Measurements from ENCODE around the gene DAO.
A peak's percentile ranks its signal among the peaks of the same experiment; 100 is the strongest.

Gene DAO

GRCh38 chr12:108884116-108885012 lies 4.5 kb downstream of the DAO start:
- no peak overlapping the region for H2BK5ac ChIP-seq (ENCODE audit: low read length)
- no peak overlapping the region for H3K4ac ChIP-seq (ENCODE audit: low read depth, low read length)
- H3K36me3 ChIP-seq (ENCODE audit: control insufficient read depth, insufficient read depth, low read length) = no peaks in the 10 kb centered on the region
- H3K18ac ChIP-seq (ENCODE audit: low read length) = no peak overlapping the region
- DNase-seq = peak; percentile 73
- H2AK5ac ChIP-seq (ENCODE audit: low read length) = no peak overlapping the region
- no peak overlapping the region for H3K27ac ChIP-seq (ENCODE audit: low read depth, low read length)
- H3K4me1 ChIP-seq (ENCODE audit: control insufficient read depth, low read depth, low read length) = no peaks in the 10 kb centered on the region
- no peak overlapping the region for H3K23ac ChIP-seq (ENCODE audit: low read length)
- H4K5ac ChIP-seq (ENCODE audit: low read length) = no peak overlapping the region
- no peak overlapping the region for H3K4me2 ChIP-seq (ENCODE audit: low read length)
- no CpG with 5 or more reads among the region's 16 CpGs for WGBS (ENCODE audit: extremely low coverage, insufficient coverage, low lambda C conversion rate)
- no peaks in the 10 kb centered on the region for H3K27me3 ChIP-seq (ENCODE audit: insufficient read depth, low read length, poor library complexity)
- H3K56ac ChIP-seq (ENCODE audit: low read length) = no peak overlapping the region
- no peak overlapping the region for H2BK120ac ChIP-seq (ENCODE audit: low read depth, low read length)
- no peak overlapping the region for H4K8ac ChIP-seq (ENCODE audit: low read depth, low read length)
- H3K79me2 ChIP-seq (ENCODE audit: control insufficient read depth, insufficient read depth, low read length) = no peaks in the 10 kb centered on the region
- no peak overlapping the region for H3K9ac ChIP-seq (ENCODE audit: low read length)
- no peak overlapping the region for H3K4me3 ChIP-seq (ENCODE audit: low read length)
- no peak overlapping the region for H2BK15ac ChIP-seq (replicated peaks; ENCODE audit: low read depth)
- H3K79me1 ChIP-seq (ENCODE audit: low read length) = no peaks in the 10 kb centered on the region

GRCh38 chr12:108886873-108887629 lies 7.2 kb downstream of the DAO start:
- no peaks in the 10 kb centered on the region for H3K36me3 ChIP-seq (ENCODE audit: control insufficient read depth, insufficient read depth, low read length)
- WGBS (ENCODE audit: extremely low coverage, insufficient coverage, low lambda C conversion rate) = no CpG with 5 or more reads among the region's 9 CpGs

GRCh38 chr12:108888031-108888430 lies 8.1 kb downstream of the DAO start:
- no peak for DNase-seq
- H3K4me1 ChIP-seq (ENCODE audit: control insufficient read depth, low read depth, low read length) = no peaks in the 10 kb centered on the region
- no peak overlapping the region for H3K4me2 ChIP-seq (ENCODE audit: low read length)
- no peaks in the 10 kb centered on the region for H3K79me2 ChIP-seq (ENCODE audit: control insufficient read depth, insufficient read depth, low read length)
- no peaks in the 10 kb centered on the region for H3K27me3 ChIP-seq (ENCODE audit: insufficient read depth, low read length, poor library complexity)
- no peak overlapping the region for H2BK5ac ChIP-seq (ENCODE audit: low read length)
- H3K4ac ChIP-seq (ENCODE audit: low read depth, low read length) = no peak overlapping the region
- H3K79me1 ChIP-seq (ENCODE audit: low read length) = no peaks in the 10 kb centered on the region
- no CpG with 5 or more reads among the region's 6 CpGs for WGBS (ENCODE audit: extremely low coverage, insufficient coverage, low lambda C conversion rate)
- H3K23ac ChIP-seq (ENCODE audit: low read length) = no peak overlapping the region
- no peak overlapping the region for H3K56ac ChIP-seq (ENCODE audit: low read length)
- no peak overlapping the region for H4K8ac ChIP-seq (ENCODE audit: low read depth, low read length)
- H2AK5ac ChIP-seq (ENCODE audit: low read length) = no peak overlapping the region
- no peak overlapping the region for H2BK15ac ChIP-seq (replicated peaks; ENCODE audit: low read depth)
- no peak overlapping the region for H3K9ac ChIP-seq (ENCODE audit: low read length)
- H3K18ac ChIP-seq (ENCODE audit: low read length) = no peak overlapping the region
- no peak overlapping the region for H4K5ac ChIP-seq (ENCODE audit: low read length)
- H3K36me3 ChIP-seq (ENCODE audit: control insufficient read depth, insufficient read depth, low read length) = no peaks in the 10 kb centered on the region
- no peak overlapping the region for H3K27ac ChIP-seq (ENCODE audit: low read depth, low read length)
- no peak overlapping the region for H2BK120ac ChIP-seq (ENCODE audit: low read depth, low read length)
- H3K4me3 ChIP-seq (ENCODE audit: low read length) = no peak overlapping the region

More at GRCh38 chr12:108886873-108887629, 7.2 kb downstream of the DAO start:
- no peaks in the 10 kb centered on the region for H3K79me2 ChIP-seq (ENCODE audit: control insufficient read depth, insufficient read depth, low read length)
- H4K5ac ChIP-seq (ENCODE audit: low read length) = no peak overlapping the region
- no peaks in the 10 kb centered on the region for H3K27me3 ChIP-seq (ENCODE audit: insufficient read depth, low read length, poor library complexity)
- H3K27ac ChIP-seq (ENCODE audit: low read depth, low read length) = no peak overlapping the region
- no peak for DNase-seq
- H3K79me1 ChIP-seq (ENCODE audit: low read length) = no peaks in the 10 kb centered on the region
- no peak overlapping the region for H3K18ac ChIP-seq (ENCODE audit: low read length)
- H3K4me1 ChIP-seq (ENCODE audit: control insufficient read depth, low read depth, low read length) = no peaks in the 10 kb centered on the region
- no peak overlapping the region for H3K9ac ChIP-seq (ENCODE audit: low read length)
- no peak overlapping the region for H2BK5ac ChIP-seq (ENCODE audit: low read length)
- no peak overlapping the region for H2BK120ac ChIP-seq (ENCODE audit: low read depth, low read length)
- no peak overlapping the region for H4K8ac ChIP-seq (ENCODE audit: low read depth, low read length)
- no peak overlapping the region for H3K23ac ChIP-seq (ENCODE audit: low read length)
- H3K4me2 ChIP-seq (ENCODE audit: low read length) = no peak overlapping the region
- H2BK15ac ChIP-seq (replicated peaks; ENCODE audit: low read depth) = no peak overlapping the region
- H2AK5ac ChIP-seq (ENCODE audit: low read length) = no peak overlapping the region
- no peak overlapping the region for H3K4me3 ChIP-seq (ENCODE audit: low read length)
- H3K56ac ChIP-seq (ENCODE audit: low read length) = no peak overlapping the region
- no peak overlapping the region for H3K4ac ChIP-seq (ENCODE audit: low read depth, low read length)

GRCh38 chr12:108890208-108890607 lies 10.3 kb downstream of the DAO start:
- no CpG with 5 or more reads among the region's 2 CpGs for WGBS (ENCODE audit: extremely low coverage, insufficient coverage, low lambda C conversion rate)

GRCh38 chr12:108895220-108895802 lies 15.4 kb downstream of the DAO start:
- H3K4ac ChIP-seq (ENCODE audit: low read depth, low read length) = no peak overlapping the region
- H3K9ac ChIP-seq (ENCODE audit: low read length) = no peak overlapping the region
- no peak overlapping the region for H3K27ac ChIP-seq (ENCODE audit: low read depth, low read length)
- no peaks in the 10 kb centered on the region for H3K4me1 ChIP-seq (ENCODE audit: control insufficient read depth, low read depth, low read length)
- H2BK120ac ChIP-seq (ENCODE audit: low read depth, low read length) = no peak overlapping the region
- no peak overlapping the region for H2BK15ac ChIP-seq (replicated peaks; ENCODE audit: low read depth)
- H3K79me2 ChIP-seq (ENCODE audit: control insufficient read depth, insufficient read depth, low read length) = no peaks in the 10 kb centered on the region
- H3K18ac ChIP-seq (ENCODE audit: low read length) = no peak overlapping the region
- H4K8ac ChIP-seq (ENCODE audit: low read depth, low read length) = no peak overlapping the region
- no peak overlapping the region for H3K23ac ChIP-seq (ENCODE audit: low read length)
- H2AK5ac ChIP-seq (ENCODE audit: low read length) = no peak overlapping the region
- no peak overlapping the region for H4K5ac ChIP-seq (ENCODE audit: low read length)
- no peak overlapping the region for H3K4me2 ChIP-seq (ENCODE audit: low read length)
- no peak for DNase-seq
- no peaks in the 10 kb centered on the region for H3K79me1 ChIP-seq (ENCODE audit: low read length)
- no CpG with 5 or more reads among the region's 5 CpGs for WGBS (ENCODE audit: extremely low coverage, insufficient coverage, low lambda C conversion rate)
- no peaks in the 10 kb centered on the region for H3K27me3 ChIP-seq (ENCODE audit: insufficient read depth, low read length, poor library complexity)
- no peak overlapping the region for H3K56ac ChIP-seq (ENCODE audit: low read length)
- no peak overlapping the region for H3K4me3 ChIP-seq (ENCODE audit: low read length)
- H3K36me3 ChIP-seq (ENCODE audit: control insufficient read depth, insufficient read depth, low read length) = no peaks in the 10 kb centered on the region
- H2BK5ac ChIP-seq (ENCODE audit: low read length) = no peak overlapping the region

More at GRCh38 chr12:108890208-108890607, 10.3 kb downstream of the DAO start:
- Histone ChIP-seq H3K56ac (ENCODE audit: low read length) (no peak overlapping the region), H2BK5ac (ENCODE audit: low read length) (no peak overlapping the region), H3K4me3 (ENCODE audit: low read length) (no peak overlapping the region), H2AK5ac (ENCODE audit: low read length) (no peak overlapping the region), H3K23ac (ENCODE audit: low read length) (no peak overlapping the region), H3K4ac (ENCODE audit: low read depth, low read length) (no peak overlapping the region), H3K79me2 (ENCODE audit: control insufficient read depth, insufficient read depth, low read length) (no peaks in the 10 kb centered on the region), H3K79me1 (ENCODE audit: low read length) (no peaks in the 10 kb centered on the region), H3K27ac (ENCODE audit: low read depth, low read length) (no peak overlapping the region), H3K18ac (ENCODE audit: low read length) (no peak overlapping the region), H3K4me2 (ENCODE audit: low read length) (no peak overlapping the region), H4K8ac (ENCODE audit: low read depth, low read length) (no peak overlapping the region), H3K9ac (ENCODE audit: low read length) (no peak overlapping the region), H2BK15ac (replicated peaks; ENCODE audit: low read depth) (no peak overlapping the region), H3K4me1 (ENCODE audit: control insufficient read depth, low read depth, low read length) (no peaks in the 10 kb centered on the region), H2BK120ac (ENCODE audit: low read depth, low read length) (no peak overlapping the region), H3K36me3 (ENCODE audit: control insufficient read depth, insufficient read depth, low read length) (no peaks in the 10 kb centered on the region), H3K27me3 (ENCODE audit: insufficient read depth, low read length, poor library complexity) (no peaks in the 10 kb centered on the region), H4K5ac (ENCODE audit: low read length) (no peak overlapping the region)
- DNase-seq = peak; percentile 37
